Stimulated activated CD4-positive, alpha-beta T cell treated with anti-CD3 and anti-CD28 coated beads, Interleukin-2, amount 100 ng/mL, for 4 hours (primary cell): ENCODE results near the gene SUGP2.

ENCODE experiments used
- DNase-seq: peaks from one replicate; pipeline ENCODE4 v3.0.0-alpha.2; 2020; ENCODE audit warnings: low read depth

SUGP2 gene

DNA sequence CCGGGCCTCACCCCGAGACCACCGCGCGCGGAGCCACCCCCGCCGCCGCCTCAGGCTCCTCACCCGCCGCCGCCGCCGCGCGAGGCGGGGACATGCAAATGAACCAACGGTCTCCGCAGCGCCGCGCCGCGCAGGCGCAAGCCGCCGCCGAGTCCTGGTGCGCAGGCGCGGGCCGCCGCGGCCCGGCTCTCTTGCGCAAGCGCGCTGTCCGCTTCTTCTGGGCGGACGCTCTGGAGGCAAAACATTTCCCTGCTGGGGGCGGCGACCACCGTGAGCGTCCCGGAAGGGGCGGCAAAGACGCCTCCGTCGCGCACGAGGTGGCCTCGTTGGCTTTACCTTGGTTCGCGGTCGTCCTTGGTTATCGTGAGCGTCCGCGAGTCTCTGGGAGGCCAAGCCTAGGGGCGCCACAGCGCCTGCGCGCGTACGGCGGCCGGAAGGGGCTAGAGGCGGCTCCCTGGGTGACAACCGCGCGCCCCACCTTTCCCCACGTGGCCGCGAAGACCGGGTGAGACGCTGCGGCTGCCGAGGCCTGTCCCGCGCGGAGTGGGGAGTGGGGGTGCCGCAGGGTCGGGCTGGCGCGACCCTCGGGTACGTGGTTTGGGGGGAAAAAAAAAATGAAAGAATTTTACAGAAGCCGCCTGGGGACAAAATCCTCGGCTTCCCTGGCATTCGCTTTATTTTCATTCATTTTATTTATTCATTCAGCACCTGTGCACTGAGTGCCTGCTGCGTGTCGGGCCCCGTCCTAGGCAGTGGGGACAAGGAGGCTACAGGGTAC is at the start of gene SUGP2, which contains the start of gene ARMC6:
SUGP2 (minus strand) TSS at position 92 of the 778 bp plus-strand sequence. CDS start 2,446 bp downstream, outside the sequence.
ARMC6 (plus strand) TSS at position 178 of the 778 bp plus-strand sequence. CDS start 607 bp downstream, outside the sequence.
- peak; percentile 81 for DNase-seq

DNA sequence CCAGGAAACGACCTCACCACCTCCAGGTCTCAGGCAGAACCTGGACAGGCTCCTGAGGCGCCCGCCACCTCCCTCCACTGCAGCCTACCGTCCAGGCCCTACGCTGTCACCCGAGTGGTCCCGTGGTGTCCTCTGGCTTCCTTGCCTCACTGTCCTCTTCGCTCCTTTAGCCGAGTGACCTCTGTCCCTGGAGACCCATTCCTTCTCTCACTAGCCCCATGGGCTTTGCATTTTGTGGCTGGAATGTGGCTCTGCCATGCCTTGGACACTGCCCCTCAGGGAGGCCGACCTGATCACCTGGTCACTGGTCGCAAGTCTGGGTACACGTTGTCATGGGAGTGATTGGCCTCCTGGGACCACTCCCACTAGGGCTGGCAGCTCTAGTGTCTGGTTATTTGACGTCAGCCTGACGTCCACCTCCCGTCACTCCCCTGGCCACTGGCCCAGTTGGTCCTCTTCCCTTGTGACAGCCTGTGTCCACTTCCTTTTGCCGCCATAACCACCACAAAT is 48.4 kb upstream of the SUGP2 start:
- no peak for DNase-seq

DNA sequence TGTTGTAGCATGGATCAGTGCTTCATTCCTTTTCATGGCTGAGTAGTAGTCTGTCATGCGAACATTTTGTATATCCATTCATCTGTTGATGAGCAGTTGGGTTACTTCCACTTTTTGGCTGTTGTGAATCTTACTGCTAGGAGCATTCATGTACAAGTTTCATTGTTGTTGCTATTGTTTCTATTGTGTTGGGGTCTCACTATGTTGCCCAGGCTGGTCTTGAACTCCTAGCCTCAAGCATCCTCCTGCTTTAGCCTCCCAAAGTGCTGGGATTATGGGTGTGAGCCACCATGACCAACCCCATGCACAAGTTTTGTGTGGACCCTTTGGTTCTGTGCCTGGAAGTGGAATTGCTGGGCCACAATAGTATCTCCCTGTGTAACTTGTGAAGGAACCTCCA is 46.3 kb upstream of the SUGP2 start:
- no peak for DNase-seq

DNA sequence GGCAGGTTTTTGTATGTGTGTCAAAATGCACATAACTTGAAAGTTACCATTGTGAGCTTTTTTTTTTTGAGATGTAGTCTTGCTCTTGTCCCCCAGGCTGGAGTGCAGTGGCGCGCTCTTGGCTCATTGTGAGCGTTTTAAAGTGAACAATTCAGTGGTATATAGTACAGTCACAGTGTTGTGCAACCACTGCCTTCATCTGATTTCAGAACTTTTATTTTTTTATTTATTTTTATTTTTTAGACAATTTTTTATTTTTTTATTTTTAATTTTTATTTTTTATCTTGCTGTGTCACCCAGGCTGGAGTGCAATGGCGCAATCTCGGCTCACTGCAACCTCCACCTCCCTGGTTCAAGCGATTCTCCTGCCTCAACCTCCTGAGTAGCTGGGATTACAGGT is 45.5 kb upstream of the SUGP2 start:
- no peak for DNase-seq

DNA sequence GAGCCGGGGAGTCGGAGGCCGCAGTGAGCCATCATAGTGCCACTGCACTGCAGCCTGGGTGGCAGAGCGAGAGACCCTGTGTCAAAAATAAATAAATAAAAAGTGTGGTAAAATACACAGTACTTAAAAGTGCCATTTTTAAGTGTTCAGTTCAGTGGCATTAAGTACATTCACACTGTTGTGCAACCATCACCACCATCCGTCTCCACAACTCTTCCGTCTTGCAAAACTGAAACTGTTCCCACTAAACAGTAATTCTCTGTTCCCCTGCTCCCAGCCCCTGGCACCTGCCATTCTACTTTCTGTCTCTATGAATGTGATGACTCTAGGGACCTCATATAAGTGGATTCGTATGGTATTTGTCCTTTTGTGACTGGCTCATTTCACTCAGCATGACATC is 43.8 kb upstream of the SUGP2 start:
- no peak for DNase-seq

DNA sequence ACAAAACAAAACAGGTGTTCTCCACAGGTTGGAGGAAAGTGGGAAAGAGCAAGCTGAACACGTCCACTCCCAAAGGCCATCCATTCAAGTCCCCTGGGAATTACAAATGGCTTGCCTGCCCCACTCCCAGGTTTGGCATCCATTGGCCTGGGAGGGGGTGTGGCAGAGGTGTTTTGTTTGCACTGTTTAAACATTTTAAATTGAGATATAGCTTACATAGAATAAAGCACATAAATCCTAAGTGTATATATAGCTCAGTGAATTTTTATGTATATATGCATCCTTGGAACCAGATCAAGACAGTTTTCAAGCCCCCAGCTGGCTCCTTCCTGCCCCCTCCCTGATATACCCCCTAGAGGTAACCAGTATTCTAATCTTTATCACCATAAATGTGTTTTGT is 43.2 kb upstream of the SUGP2 start:
- DNase-seq: no peak

DNA sequence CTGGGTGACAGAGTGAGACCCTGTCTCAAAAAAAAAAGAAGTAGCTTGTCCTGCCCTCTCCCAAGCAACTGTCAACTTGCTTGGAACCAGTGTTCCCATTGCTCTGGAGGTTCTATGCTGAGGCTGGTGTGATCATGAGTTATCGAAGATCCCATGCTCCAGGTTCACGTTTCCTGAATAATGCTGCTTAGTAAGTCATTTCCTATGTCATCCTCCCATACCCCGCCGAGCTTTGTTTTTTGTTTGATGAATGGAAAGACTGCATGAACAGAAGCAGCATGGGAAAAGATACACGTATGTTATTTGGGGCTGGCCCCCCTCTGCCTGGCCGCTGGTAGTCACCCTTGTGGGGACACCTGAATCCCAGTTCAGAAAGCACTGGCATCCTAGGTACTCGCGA is 41.8 kb upstream of the SUGP2 start:
- no peak for DNase-seq

DNA sequence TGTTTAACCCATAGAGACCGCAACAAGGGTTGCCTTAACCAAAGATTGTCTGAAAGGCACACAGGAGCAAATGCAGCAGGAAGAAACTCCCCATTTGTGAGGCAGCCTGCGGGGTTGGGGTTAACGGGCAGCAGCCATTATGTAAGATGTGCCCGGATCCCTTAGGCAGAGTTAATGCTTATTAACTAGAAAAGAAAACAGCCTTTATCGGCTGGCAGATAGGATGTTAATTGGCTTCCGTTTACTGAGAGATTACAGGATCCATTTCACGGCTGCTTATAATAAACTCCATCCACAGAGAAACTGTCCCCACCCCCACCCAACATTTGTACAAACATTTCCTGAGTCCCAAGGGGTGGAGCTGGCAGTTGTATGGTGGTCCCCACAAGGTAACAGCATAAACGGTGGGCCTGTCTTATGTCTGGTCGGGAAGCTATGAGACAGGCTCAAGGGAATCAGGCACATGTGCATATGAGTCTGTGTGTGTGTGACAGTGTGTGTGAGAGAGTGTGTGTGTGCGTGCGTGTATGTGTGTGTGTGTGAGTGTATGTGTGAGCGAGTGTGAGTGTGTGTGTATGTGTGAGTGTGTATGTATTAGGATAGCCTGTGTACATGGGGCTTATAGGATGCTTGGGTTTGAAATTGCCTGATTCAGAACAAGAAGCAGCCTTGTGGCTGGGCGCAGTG is 41.0 kb upstream of the SUGP2 start:
- DNase-seq: no peak

DNA sequence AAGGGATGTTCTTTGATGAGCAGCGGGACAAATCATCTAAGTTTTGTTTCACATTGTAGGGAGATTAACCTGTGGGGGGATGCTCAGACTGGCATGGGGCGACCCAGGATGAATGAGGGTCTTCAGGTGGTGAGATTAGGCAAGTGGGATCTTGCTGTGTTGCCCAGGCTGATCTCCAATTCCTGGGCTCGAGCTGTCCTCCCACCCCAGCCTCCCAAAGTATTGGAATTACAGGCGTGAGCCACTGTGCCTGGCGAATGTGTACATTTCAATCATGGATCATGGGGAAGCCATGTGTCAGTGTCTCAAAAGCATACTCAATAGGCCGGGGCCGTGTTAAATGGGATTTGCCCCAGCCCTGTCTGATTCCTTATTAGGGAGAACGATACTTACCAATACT is 38.6 kb upstream of the SUGP2 start:
- no peak for DNase-seq

DNA sequence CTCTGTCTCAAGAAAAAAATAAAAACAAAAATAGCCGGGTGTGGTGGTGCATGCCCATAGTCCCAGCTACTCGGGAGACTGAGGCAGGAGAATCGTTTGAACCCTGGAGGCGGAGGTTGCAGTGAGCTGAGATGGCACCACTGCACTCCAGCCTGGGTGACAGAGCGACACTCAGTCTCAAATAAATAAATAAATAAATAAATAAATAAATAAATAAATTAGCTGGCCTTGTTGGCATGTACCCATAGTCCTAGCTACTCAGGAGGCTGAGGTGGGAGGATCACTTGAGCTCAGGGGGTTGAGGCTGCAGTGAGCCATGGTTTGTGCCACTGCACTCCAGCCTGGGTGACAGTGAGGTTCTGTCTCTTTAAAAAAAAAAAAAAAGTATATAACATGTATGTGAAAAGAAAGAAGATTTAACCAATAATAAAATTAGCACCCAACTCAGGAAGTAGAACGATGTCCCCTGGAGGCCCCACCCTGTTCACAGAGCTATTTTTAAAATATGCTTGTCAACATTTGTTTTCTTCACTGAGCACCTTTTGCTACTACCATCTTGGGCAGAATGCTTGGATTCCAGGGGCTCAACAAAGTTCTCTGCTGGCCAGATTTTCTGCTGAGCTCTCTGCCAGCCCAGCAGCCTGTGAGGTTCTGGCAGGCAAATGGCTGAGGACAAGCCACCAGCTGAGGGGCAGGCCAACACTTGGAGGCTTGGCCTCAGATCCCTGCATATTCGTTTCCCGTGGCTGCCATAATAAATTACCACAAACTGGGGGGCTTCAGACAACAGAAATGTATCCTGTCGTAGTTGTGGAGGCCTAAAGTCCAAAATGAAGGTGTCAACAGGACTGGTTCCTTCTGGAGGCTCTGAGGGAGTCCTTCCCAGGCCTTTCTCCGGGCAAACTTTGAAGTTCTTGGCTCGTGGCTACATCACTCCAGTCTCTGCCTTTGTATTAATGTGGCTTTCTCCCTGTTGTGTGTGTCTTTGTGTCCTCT is 35.6 kb upstream of the SUGP2 start:
- DNase-seq: no peak

DNA sequence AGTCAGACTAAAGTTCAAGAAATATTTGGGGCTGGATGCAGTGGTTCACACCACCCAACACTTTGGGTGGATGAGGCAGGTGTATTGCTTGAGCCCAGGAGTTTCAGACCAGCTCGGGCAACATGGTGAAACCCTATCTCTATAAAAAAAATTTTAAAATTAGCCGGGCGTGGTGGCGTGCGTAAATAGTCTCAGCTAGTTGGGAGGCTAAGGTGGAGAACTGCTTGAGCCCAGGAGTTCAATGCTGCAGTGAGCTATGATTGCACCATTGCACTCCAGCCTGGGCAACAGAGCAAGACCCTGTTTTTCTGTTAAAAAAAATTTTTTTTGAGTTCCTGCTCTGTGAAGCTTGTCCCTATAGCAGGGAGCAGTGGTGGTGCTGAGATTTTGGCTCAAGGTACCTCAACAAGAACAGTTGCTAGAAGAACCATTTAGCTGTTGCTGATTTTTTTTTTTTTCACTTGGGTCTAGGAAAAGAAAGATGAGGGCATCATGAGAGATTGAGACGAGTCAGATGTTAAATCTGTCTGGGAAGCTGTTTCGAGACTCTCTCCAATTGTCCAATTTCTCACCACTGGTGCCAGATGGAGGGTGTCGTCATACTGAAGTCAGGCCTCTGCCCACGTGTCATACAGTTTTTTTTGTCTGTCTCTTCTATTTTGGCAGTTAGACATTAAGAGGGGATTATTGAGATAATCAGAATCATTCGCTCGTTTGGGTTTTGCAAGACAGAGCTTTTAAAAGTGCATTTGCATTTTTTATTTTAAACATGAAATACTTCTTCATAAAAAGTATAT is 34.2 kb upstream of the SUGP2 start:
- no peak for DNase-seq

DNA sequence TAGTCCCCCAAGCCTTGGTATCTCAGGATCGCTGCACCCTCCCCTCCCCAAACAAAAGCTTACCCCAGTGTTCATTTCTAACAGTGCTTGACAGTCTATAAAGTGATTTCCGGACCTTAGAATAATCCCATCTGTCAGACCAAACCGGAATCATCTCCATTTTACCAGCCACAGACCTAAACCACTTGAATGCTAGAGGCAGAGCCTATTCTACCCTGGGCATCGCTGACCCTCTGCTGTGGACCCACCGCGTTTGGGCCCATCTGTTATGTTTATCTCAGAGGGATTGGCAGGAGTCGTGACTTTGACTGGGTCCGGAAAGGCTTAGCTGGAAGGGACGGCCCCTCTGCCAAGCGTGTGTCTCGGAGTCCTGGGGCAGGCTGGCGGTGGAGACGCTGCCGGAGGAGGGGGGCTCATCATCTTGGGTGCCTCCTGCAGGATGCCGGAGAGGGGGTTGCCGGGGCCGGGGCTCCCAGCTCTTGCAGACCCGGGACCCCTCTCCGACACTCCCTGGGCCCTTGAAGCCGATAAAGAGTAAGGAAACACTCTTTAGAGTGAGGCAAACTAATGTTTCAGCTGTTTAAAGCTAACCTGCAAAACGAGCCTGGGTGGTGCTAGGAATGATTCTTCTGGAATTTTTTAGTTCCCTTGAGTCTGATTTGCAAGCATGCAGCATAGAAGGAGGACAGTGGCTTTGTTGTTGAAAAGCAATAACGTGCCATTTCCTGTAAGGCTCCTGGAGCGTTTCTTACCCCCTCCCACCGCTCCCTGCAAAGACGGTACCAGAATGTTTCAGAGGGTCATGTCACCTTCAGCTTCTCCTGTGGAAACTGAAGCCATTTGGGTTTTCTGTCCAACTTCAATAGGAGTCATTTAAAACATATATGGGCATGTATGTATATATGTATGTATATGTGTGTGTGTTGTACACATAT is 31.8 kb upstream of the SUGP2 start:
- DNase-seq: no peak

DNA sequence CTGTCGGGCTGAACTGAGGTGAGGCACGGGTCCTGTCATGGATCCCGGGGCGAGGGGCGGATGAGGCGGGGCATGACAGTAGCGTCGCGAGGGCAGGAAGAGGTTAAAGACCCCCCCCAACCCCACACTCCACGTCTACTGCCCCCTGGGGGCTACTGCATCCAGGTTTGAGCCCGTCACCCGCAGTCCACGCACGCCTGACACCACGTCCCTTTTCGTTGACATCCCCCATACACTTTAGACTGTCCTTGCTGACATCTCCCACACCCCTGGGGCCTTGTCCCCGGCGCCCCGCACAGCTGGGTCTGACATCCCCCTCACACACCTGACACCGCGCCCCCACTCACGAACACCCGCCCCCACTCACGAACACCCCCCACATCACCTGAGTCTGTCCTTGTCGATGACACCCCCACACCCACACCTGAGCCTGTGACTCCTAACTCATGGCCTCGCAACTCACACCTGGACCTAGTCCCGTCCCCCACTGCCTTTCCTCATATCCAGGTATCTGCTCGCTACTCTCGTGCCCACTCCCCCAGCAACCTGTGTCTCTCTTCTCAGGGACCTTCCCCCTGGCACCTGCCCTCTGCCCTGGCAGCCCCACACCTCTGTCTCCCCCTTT is 30.9 kb upstream of the SUGP2 start:
- DNase-seq: peak; percentile 13

DNA sequence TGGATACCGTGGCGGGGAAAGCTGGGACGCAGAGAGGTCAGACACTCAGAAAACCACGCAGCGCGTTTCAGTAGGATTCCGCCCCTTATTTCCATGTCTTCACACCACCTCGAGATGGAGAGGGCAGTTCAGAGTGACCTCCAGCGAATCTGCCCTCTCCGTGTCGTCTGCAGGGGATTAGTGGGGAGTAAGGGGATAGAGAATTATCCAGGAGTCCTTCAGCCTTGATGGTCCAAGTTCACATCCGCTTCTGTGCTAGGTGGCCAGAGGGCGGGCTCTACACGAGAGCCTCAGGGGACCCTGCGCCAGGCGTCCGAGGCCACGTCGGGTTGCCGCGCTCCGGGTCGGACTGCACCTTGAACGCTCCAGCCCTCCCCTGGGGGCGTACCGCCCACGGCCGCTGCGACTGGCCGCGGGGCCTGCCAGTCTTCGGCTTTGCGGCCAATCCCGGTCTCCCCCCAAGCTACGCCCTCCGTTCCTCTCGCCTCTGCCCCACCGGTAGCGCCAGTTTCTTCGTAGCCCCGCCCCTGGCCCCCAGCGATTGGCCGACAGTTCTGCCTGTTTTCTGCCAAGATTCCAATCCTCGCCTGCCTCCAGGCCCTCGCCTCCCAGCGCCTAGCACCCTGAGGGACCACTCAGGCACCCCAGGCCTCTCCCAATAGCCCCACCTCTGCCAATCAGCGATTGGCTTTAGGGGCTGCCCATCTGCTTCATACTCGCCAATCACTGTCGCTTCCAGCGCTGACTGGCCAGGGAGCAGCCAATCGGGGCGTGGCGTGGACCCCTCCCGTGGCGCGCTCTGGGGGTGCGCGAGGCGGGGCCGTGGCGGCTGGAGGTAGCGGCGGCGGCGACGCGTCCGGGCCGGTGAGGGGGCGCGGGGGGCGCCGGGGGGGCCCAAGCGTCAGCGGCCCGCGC is 30.1 kb upstream of the SUGP2 start, which contains the start of gene SLC25A42:
SLC25A42 (plus strand) TSS at position 812 of the 915 bp plus-strand sequence. CDS start 32,131 bp downstream, outside the sequence.
- peak; percentile 97 for DNase-seq

DNA sequence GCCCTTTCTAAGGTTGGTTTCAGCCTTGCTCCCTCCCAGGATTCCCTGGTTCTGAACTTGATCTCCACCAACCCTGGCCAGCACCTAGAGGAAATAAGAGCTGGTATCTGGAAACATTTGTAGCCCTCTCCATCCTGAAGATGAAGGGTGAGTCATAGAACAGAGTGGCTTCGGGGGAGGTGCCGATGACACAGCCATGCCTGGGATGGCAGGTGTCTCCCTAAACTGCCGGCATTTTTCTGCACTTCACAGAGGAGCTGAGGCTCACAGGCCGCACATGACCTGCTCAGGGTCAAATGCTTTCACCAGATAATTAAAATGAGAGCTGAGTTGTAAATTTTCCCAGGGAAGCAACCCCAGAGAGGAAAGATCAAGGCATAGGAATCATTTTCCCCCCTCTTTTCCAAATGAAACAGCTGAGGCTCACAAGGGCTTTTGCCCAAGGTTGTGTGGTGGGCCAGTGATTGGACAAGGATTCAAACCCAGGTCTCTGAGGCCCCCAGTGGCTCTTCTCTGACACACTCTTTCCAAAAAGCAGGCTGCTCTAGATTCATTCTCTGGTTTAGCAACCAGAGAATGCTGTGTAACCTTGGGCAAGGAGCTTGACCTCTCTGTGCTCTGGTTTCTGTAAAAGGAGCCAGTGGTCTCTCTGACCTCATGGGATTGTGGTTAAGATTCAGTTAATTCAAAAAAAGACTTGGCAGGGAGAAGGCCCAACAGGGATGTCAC is 29.3 kb upstream of the SUGP2 start:
- no peak for DNase-seq

DNA sequence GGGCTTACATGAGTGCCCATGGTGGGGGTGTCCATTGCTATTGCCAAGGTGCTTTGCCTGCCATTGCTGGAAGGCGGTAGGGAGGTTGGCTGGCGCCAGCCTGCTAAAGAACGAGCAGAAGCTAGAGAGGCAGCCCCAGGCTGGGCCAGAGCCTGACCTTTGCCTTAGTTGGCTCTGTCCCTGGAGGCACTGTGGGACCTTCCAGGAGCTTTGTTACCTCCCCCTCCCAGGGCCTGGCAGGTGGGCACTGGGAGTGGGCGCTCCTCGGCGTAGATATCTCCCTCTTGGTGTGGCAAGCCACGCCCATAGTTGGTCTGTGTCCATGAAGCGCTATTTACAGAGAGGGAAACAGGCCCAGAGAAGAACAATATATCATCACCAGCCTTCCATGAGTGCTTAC is 28.2 kb upstream of the SUGP2 start:
- no peak for DNase-seq

DNA sequence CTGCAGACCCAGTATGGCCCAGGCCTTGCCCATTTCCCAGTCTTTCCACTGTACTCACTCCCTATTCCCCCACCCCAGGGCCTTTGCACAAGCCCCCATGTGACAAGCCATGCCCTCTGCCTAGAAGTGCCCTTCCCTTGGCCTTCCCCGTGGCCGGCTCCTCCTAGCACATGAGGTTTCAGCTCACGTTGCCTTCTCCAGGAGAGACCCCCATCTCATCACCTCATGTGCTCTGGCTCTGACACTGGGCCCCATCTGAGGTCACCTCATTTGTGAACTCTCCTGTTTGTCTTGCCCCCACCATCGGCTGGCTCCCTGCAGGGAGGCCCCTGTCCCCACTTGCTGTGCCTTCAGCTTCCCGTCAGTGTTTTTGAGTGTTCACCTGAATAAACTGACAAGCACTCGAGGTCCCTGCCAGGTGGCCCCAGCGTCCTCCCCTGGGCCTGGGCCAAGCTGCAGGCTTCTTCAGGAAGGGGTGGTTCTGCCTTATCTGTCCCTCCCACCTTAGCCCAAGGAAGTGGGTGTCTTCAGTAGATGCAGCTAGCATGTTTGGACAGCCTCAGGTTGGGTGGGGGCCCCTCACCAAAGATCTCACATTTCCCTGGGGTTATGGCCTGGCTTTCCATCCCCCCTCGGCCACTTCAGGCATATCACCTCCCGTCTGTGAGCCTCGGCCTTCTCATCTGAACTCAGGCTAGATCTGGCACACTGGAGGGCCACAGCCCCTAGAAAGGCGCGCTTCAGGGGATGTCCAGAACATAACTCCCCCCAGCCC is 26.7 kb upstream of the SUGP2 start:
- DNase-seq: no peak
